Omental fat pad (tissue), 4 donors: ENCODE results near the gene IGSF5. TPM values are rescaled to one million over a fixed set of nuclear protein-coding genes. Genes with fewer than 3 reads are reported as not detected.

Experiments used
- ATAC-seq: fragments of 150-250 bp; one replicate; pipeline ENCODE4 v1.9.1; 2016; ENCODE audit warnings: mild to moderate bottlenecking, moderate library complexity; ENCODE audit not compliant: low FRiP score
- DNase-seq: peaks from one replicate; pipeline ENCODE4 v3.0.0-alpha.2; 2019; ENCODE audit warnings: low spot score
- total RNA-seq, 4 donors: library from RNA; depleted of rRNA; stranded (reverse); fragments of >200 nt; gene quantifications; one replicate each; pipeline ENCODE4 v1.1.0, GENCODE V29; 2016
- TF ChIP-seq, protein P1 (sequence below), 3 donors: fragments of 450-650 bp; IDR thresholded peaks; one replicate each; pipeline ENCODE4 v1.5.1; 2016 to 2017; ENCODE audit warnings: antibody characterized with exemption in 3 of 3, mild to moderate bottlenecking in 3 of 3, moderate library complexity in 2 of 3

Gene IGSF5
- total RNA-seq, 4 donors from 2014 or later: not detected

DNA sequence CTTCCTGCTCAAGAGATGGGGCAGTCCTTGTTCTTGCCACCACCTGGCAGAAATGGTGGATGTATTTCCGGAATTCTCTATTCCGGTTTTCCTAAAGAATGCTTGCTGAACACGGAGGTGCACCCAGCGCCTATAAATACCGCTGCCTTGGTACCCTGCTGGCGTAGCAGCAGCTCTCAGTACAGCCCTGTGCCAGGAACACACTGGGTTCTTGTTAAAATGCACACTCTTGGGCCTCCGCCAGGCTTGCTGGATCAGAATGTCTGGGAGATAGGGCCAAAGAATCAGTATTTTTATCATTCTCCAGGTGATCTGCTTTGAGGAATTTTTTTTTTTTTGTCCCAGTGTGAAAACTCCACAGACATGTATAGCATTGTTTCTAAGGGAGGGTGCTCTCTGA is 54.2 kb downstream of the IGSF5 start:
- ATAC-seq (no peak), DNase-seq (no peak)
- TF ChIP-seq, protein P1, sequence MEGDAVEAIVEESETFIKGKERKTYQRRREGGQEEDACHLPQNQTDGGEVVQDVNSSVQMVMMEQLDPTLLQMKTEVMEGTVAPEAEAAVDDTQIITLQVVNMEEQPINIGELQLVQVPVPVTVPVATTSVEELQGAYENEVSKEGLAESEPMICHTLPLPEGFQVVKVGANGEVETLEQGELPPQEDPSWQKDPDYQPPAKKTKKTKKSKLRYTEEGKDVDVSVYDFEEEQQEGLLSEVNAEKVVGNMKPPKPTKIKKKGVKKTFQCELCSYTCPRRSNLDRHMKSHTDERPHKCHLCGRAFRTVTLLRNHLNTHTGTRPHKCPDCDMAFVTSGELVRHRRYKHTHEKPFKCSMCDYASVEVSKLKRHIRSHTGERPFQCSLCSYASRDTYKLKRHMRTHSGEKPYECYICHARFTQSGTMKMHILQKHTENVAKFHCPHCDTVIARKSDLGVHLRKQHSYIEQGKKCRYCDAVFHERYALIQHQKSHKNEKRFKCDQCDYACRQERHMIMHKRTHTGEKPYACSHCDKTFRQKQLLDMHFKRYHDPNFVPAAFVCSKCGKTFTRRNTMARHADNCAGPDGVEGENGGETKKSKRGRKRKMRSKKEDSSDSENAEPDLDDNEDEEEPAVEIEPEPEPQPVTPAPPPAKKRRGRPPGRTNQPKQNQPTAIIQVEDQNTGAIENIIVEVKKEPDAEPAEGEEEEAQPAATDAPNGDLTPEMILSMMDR (IDR thresholded peaks at IDR 0.05): no peak

- DNase-seq (no peak), ATAC-seq (no peak)
- TF ChIP-seq, protein P1 (IDR thresholded peaks at IDR 0.05): no peak
Observed at GRCh38 chr21:39800311-39800710, 55.3 kb downstream of the IGSF5 start.

- DNase-seq (no peak), ATAC-seq (no peak)
- TF ChIP-seq, protein P1 (IDR thresholded peaks at IDR 0.05): no peak
Observed at GRCh38 chr21:39802217-39802616, 57.2 kb downstream of the IGSF5 start.

DNA sequence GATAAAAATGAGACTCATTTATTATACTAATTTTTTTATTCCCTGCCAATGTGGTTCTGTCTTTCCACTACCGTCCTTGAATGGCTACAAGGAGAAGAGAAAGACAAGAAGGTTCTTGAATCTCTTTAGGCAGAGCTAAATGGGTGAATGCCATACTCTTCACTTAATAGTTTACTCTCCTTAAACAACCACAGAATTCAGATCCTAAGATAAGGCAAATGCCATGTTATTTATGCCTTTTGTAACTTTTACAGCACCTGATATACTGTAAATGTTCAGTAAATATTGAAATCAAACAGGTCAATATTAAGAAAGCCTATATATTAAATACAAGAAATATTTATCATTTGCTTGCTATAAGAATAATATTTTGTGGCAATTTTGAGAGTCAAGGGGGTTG is 58.4 kb downstream of the IGSF5 start:
- ATAC-seq (no peak), DNase-seq (no peak)
- TF ChIP-seq, protein P1 (IDR thresholded peaks at IDR 0.05): no peak

DNA sequence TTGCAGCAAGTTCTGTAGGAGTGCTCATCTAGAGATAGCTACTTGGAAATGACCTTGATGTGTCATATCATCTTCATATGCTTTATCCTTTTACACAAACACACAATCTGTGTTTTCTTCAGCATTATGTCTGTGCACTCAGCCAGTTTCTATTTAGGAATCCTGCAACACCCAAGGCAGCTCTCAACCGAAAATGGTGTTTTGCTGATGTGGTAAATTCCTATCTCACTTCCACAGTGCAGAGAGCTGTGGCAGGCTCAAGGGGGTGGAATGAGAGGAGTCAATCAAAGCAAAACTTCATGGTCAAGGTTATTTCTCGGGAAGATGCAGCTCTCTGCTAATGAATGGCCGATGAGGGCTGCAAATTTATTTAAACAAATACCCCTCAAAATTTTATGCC is 59.3 kb downstream of the IGSF5 start:
- ATAC-seq (no peak), DNase-seq (no peak)
- TF ChIP-seq, protein P1 (IDR thresholded peaks at IDR 0.05): no peak

DNA sequence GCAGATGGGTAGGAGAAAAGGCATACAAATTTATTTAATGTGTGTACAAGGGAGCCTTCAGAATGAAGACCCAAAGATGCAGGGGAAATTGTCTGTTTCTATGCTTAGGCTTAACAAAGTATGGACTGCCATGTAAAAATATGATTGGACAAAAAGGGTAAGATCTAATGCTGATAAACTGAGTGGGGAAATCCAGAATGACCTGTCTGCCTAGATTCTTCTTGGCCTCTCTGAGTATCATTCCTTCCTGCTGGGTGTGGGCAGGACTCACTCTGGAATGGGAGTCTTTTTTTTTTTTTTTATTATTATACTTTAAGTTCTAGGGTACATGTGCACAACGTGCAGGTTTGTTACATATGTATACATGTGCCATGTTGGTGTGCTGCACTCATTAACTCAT is 61.0 kb downstream of the IGSF5 start:
- ATAC-seq (no peak), DNase-seq (no peak)

DNA sequence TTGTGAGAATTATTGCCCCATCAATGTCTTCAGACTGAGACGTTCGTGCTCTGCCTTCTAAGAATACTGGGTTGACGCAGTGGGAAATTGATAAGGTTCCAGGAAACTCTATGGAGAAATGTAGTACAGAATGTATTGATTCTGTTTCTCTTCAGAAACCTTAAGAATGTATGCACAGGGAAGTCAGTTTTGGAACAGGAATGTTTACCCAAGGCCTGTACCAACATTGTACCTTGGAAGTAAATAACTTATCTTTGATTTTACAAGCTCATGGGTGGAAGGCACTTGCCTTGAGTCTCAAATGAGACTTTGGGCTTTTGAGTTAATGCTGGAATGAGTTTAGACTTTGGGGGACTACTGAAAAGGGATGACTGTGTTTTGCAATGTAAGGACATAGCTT is 62.8 kb downstream of the IGSF5 start:
- DNase-seq (no peak), ATAC-seq (no peak)
- TF ChIP-seq, protein P1 (IDR thresholded peaks at IDR 0.05): no peak

More for the DNA sequence above, 61.0 kb downstream of the IGSF5 start:
- TF ChIP-seq, protein P1 (IDR thresholded peaks at IDR 0.05): no peak
